NT2/D1 (cell line): ENCODE results near the gene KCNG2.

ENCODE experiments used
- DNase-seq: peaks from one replicate; pipeline ENCODE4 v3.0.0-alpha.2; 2011; ENCODE audit warnings: low read depth, low spot score
- H3K27me3 ChIP-seq: 2 replicates; pipeline ENCODE4 v1.6.0; 2011; ENCODE audit warnings: mild to moderate bottlenecking; ENCODE audit not compliant: insufficient read length, insufficient read depth
- H3K36me3 ChIP-seq: 2 replicates; pipeline ENCODE4 v1.6.1; 2011; ENCODE audit warnings: mild to moderate bottlenecking, low read length, mixed read lengths; ENCODE audit not compliant: insufficient read depth, insufficient read length
- H3K4me1 ChIP-seq: 2 replicates; pipeline ENCODE4 v1.5.1; 2011; ENCODE audit not compliant: insufficient read depth, insufficient read length
- H3K4me3 ChIP-seq: 2 replicates; pipeline ENCODE4 v1.5.1; 2011; ENCODE audit warnings: low read depth; ENCODE audit not compliant: insufficient read length
- H3K9ac ChIP-seq: 2 replicates; pipeline ENCODE4 v1.6.0; 2011; ENCODE audit warnings: low read depth; ENCODE audit not compliant: insufficient read length
- H3K9me3 ChIP-seq: 2 replicates; pipeline ENCODE4 v1.5.1; 2011; ENCODE audit warnings: mild to moderate bottlenecking, low read length; ENCODE audit not compliant: insufficient read depth
- SUZ12 ChIP-seq: IDR thresholded peaks from 2 replicates; pipeline ENCODE4 v1.6.1; 2011; ENCODE audit not compliant: insufficient read length, insufficient read depth; ENCODE audit errors: extremely low read depth
- YY1 ChIP-seq: IDR thresholded peaks from 2 replicates; pipeline ENCODE4 v1.6.1; 2011; ENCODE audit not compliant: insufficient read length, insufficient read depth
- ZNF274 ChIP-seq: IDR thresholded peaks from 2 replicates; pipeline ENCODE4 v1.6.1; 2011; ENCODE audit warnings: mild to moderate bottlenecking, low read depth, low read length

Gene KCNG2

GRCh38 chr18:79883461-79884293, 85.9 kb downstream of the KCNG2 start:
- peaks cover 4% of the 10 kb centered on the region for H3K4me1 ChIP-seq
- no peaks in the 10 kb centered on the region for H3K27me3 ChIP-seq
- H3K4me3 ChIP-seq, result no peak overlapping the region
- no peaks in the 10 kb centered on the region for H3K36me3 ChIP-seq
- no peak for DNase-seq
- H3K9ac ChIP-seq, result no peak overlapping the region
- no peaks in the 10 kb centered on the region for H3K9me3 ChIP-seq
- TF ChIP-seq SUZ12, result no peak
- TF ChIP-seq ZNF274, result no peak
- no peak for TF ChIP-seq YY1

GRCh38 chr18:79884294-79884962, 86.7 kb downstream of the KCNG2 start:
- peaks cover 4% of the 10 kb centered on the region for H3K4me1 ChIP-seq
- no peaks in the 10 kb centered on the region for H3K27me3 ChIP-seq
- H3K4me3 ChIP-seq, result no peak overlapping the region
- TF ChIP-seq SUZ12 (no peak), ZNF274 (no peak)
- DNase-seq, result no peak
- no peak overlapping the region for H3K9ac ChIP-seq
- H3K36me3 ChIP-seq, result no peaks in the 10 kb centered on the region
- no peaks in the 10 kb centered on the region for H3K9me3 ChIP-seq

GRCh38 chr18:79884963-79885728, 87.4 kb downstream of the KCNG2 start:
- Histone ChIP-seq H3K27me3 (no peaks in the 10 kb centered on the region), H3K4me1 (peaks cover 4% of the 10 kb centered on the region), H3K36me3 (no peaks in the 10 kb centered on the region), H3K4me3 (no peak overlapping the region), H3K9ac (no peak overlapping the region), H3K9me3 (no peaks in the 10 kb centered on the region)
- TF ChIP-seq YY1 (no peak), SUZ12 (no peak), ZNF274 (no peak)
- no peak for DNase-seq

GRCh38 chr18:79887181-79888000, 89.7 kb downstream of the KCNG2 start:
- DNase-seq, result no peak
- TF ChIP-seq YY1 (no peak), ZNF274 (no peak), SUZ12 (no peak)
- Histone ChIP-seq H3K4me1 (peaks cover 4% of the 10 kb centered on the region), H3K9ac (no peak overlapping the region), H3K4me3 (no peak overlapping the region), H3K36me3 (no peaks in the 10 kb centered on the region), H3K9me3 (peaks cover 5% of the 10 kb centered on the region; the same call in 1 of the 2 replicates), H3K27me3 (no peaks in the 10 kb centered on the region)

GRCh38 chr18:79888016-79888415, 90.3 kb downstream of the KCNG2 start:
- no peaks in the 10 kb centered on the region for H3K36me3 ChIP-seq

GRCh38 chr18:79889569-79889968, 91.8 kb downstream of the KCNG2 start:
- H3K27me3 ChIP-seq, result no peaks in the 10 kb centered on the region
- H3K4me1 ChIP-seq, result peaks cover 4% of the 10 kb centered on the region
- no peaks in the 10 kb centered on the region for H3K36me3 ChIP-seq
- H3K9me3 ChIP-seq, result peaks cover 18% of the 10 kb centered on the region
- no peak overlapping the region for H3K4me3 ChIP-seq
- no peak for DNase-seq
- TF ChIP-seq ZNF274 (no peak), SUZ12 (no peak), YY1 (no peak)
- no peak overlapping the region for H3K9ac ChIP-seq

More at GRCh38 chr18:79888016-79888415, 90.3 kb downstream of the KCNG2 start:
- Histone ChIP-seq H3K9ac (no peak overlapping the region), H3K27me3 (no peaks in the 10 kb centered on the region), H3K9me3 (peaks cover 5% of the 10 kb centered on the region; the same call in 1 of the 2 replicates), H3K4me3 (no peak overlapping the region), H3K4me1 (peaks cover 4% of the 10 kb centered on the region)
- DNase-seq, result no peak
- TF ChIP-seq ZNF274 (no peak), SUZ12 (no peak), YY1 (no peak)
